Measurements from ENCODE around the gene STX16. TPM values are rescaled to one million over a fixed set of nuclear protein-coding genes. Genes with fewer than 3 reads are reported as not detected.

Gene STX16
- total and polyA plus RNA-seq, 5 donors from 2014 or later = 22.8 to 190 (median 27.0) TPM

GRCh38 chr20:58621906-58622548 is 29.1 kb upstream of the STX16 start:
- Histone ChIP-seq H3K36me3 (ENCODE audit: control insufficient read depth, insufficient read depth, low read length) (no peaks in the 10 kb centered on the region), H3K27ac (ENCODE audit: insufficient read depth, low read length, poor library complexity, severe bottlenecking) (no peak overlapping the region), H3K9me3 (ENCODE audit: control insufficient read depth in 2 of 2, low read length in 2 of 2) (no peaks in the 10 kb centered on the region), H3K27me3 (ENCODE audit: control insufficient read depth, insufficient read depth, low read length) (peaks cover 1% of the 10 kb centered on the region), H3K4me1 (ENCODE audit: control insufficient read depth, insufficient read depth, low read length, poor library complexity, severe bottlenecking) (no peaks in the 10 kb centered on the region), H3K4me3 (ENCODE audit: low read depth, low read length) (no peak overlapping the region)
- ATAC-seq (ENCODE audit: low read depth in 2 of 2) (no peak), DNase-seq (no peak)
- Mint-ChIP-seq H3K36me3 (no peaks in the 10 kb centered on the region), H3K9me3 (peaks cover 0 to 2% (median 0%) of the 10 kb centered on the region in 7 donors), H3K27me3 (peaks cover 10% of the 10 kb centered on the region), H3K27ac (no peak overlapping the region), H3K4me3 (no peak overlapping the region), H3K4me1 (peaks cover 0 to 8% (median 6%) of the 10 kb centered on the region in 4 donors)

GRCh38 chr20:58622671-58623578 is 28.2 kb upstream of the STX16 start:
- H3K27me3 ChIP-seq (ENCODE audit: control insufficient read depth, insufficient read depth, low read length) = no peaks in the 10 kb centered on the region
- ATAC-seq (ENCODE audit: low read depth in 2 of 2) (no peak), DNase-seq (no peak)
- H3K9me3 ChIP-seq (ENCODE audit: control insufficient read depth in 2 of 2, low read length in 2 of 2) = no peaks in the 10 kb centered on the region
- no peaks in the 10 kb centered on the region for H3K36me3 Mint-ChIP-seq
- no peaks in the 10 kb centered on the region for H3K36me3 ChIP-seq (ENCODE audit: control insufficient read depth, insufficient read depth, low read length)
- H3K27ac ChIP-seq (ENCODE audit: insufficient read depth, low read length, poor library complexity, severe bottlenecking) = no peak overlapping the region
- peaks cover 10% of the 10 kb centered on the region for H3K27me3 Mint-ChIP-seq
- H3K4me1 ChIP-seq (ENCODE audit: control insufficient read depth, insufficient read depth, low read length, poor library complexity, severe bottlenecking) = no peaks in the 10 kb centered on the region
- H3K27ac Mint-ChIP-seq = no peak overlapping the region
- peaks cover 0 to 4% (median 0%) of the 10 kb centered on the region in 7 donors for H3K9me3 Mint-ChIP-seq
- no peak overlapping the region for H3K4me3 Mint-ChIP-seq
- H3K4me1 Mint-ChIP-seq = peaks cover 6 to 11% (median 7%) of the 10 kb centered on the region in 4 donors
- no peak overlapping the region for H3K4me3 ChIP-seq (ENCODE audit: low read depth, low read length)

GRCh38 chr20:58623579-58624473 is 27.3 kb upstream of the STX16 start:
- H3K27me3 Mint-ChIP-seq = peaks cover 8% of the 10 kb centered on the region
- Histone ChIP-seq H3K4me1 (ENCODE audit: control insufficient read depth, insufficient read depth, low read length, poor library complexity, severe bottlenecking) (no peaks in the 10 kb centered on the region), H3K27ac (ENCODE audit: insufficient read depth, low read length, poor library complexity, severe bottlenecking) (no peak overlapping the region), H3K4me3 (ENCODE audit: low read depth, low read length) (no peak overlapping the region), H3K9me3 (ENCODE audit: control insufficient read depth in 2 of 2, low read length in 2 of 2) (no peaks in the 10 kb centered on the region), H3K27me3 (ENCODE audit: control insufficient read depth, insufficient read depth, low read length) (no peaks in the 10 kb centered on the region), H3K36me3 (ENCODE audit: control insufficient read depth, insufficient read depth, low read length) (no peaks in the 10 kb centered on the region)
- ATAC-seq (ENCODE audit: low read depth in 2 of 2) (no peak), DNase-seq (no peak)
- peaks cover 0 to 4% (median 0%) of the 10 kb centered on the region in 7 donors for H3K9me3 Mint-ChIP-seq
- peaks cover 6 to 11% (median 7%) of the 10 kb centered on the region in 4 donors for H3K4me1 Mint-ChIP-seq
- H3K4me3 Mint-ChIP-seq = no peak overlapping the region
- H3K27ac Mint-ChIP-seq = no peak overlapping the region
- no peaks in the 10 kb centered on the region for H3K36me3 Mint-ChIP-seq

GRCh38 chr20:58624687-58625086 is 26.4 kb upstream of the STX16 start:
- no peaks in the 10 kb centered on the region for H3K27me3 ChIP-seq (ENCODE audit: control insufficient read depth, insufficient read depth, low read length)
- ATAC-seq (ENCODE audit: low read depth in 2 of 2) (no peak), DNase-seq (no peak)
- H3K4me3 Mint-ChIP-seq = no peak overlapping the region
- no peaks in the 10 kb centered on the region for H3K36me3 ChIP-seq (ENCODE audit: control insufficient read depth, insufficient read depth, low read length)
- H3K4me3 ChIP-seq (ENCODE audit: low read depth, low read length) = no peak overlapping the region
- H3K9me3 Mint-ChIP-seq = peaks cover 0 to 4% (median 0%) of the 10 kb centered on the region in 7 donors
- no peaks in the 10 kb centered on the region for H3K27me3 Mint-ChIP-seq
- no peak overlapping the region for H3K27ac ChIP-seq (ENCODE audit: insufficient read depth, low read length, poor library complexity, severe bottlenecking)
- H3K4me1 Mint-ChIP-seq = peaks cover 6 to 11% (median 7%) of the 10 kb centered on the region in 4 donors
- no peaks in the 10 kb centered on the region for H3K4me1 ChIP-seq (ENCODE audit: control insufficient read depth, insufficient read depth, low read length, poor library complexity, severe bottlenecking)
- no peaks in the 10 kb centered on the region for H3K9me3 ChIP-seq (ENCODE audit: control insufficient read depth in 2 of 2, low read length in 2 of 2)
- peak overlapping the region in 1 of 3 donors; percentile 8 for H3K27ac Mint-ChIP-seq
- H3K36me3 Mint-ChIP-seq = no peaks in the 10 kb centered on the region

- H3K4me1 ChIP-seq (ENCODE audit: control insufficient read depth, insufficient read depth, low read length, poor library complexity, severe bottlenecking) = no peaks in the 10 kb centered on the region
- Mint-ChIP-seq H3K9me3 (peaks cover 0 to 4% (median 0%) of the 10 kb centered on the region in 7 donors), H3K27me3 (no peaks in the 10 kb centered on the region), H3K4me1 (peaks cover 6 to 11% (median 7%) of the 10 kb centered on the region in 4 donors), H3K4me3 (no peak overlapping the region), H3K27ac (peak overlapping the region in 1 of 3 donors; percentile 70), H3K36me3 (no peaks in the 10 kb centered on the region)
- no peak overlapping the region for H3K27ac ChIP-seq (ENCODE audit: insufficient read depth, low read length, poor library complexity, severe bottlenecking)
- no peaks in the 10 kb centered on the region for H3K27me3 ChIP-seq (ENCODE audit: control insufficient read depth, insufficient read depth, low read length)
- H3K36me3 ChIP-seq (ENCODE audit: control insufficient read depth, insufficient read depth, low read length) = no peaks in the 10 kb centered on the region
- no peaks in the 10 kb centered on the region for H3K9me3 ChIP-seq (ENCODE audit: control insufficient read depth in 2 of 2, low read length in 2 of 2)
- no peak overlapping the region for H3K4me3 ChIP-seq (ENCODE audit: low read depth, low read length)
- no peak for ATAC-seq (ENCODE audit: low read depth in 2 of 2)
- DNase-seq = no peak
Observed at GRCh38 chr20:58625585-58625984, 25.5 kb upstream of the STX16 start.

GRCh38 chr20:58626051-58626450 is 25.0 kb upstream of the STX16 start:
- DNase-seq = no peak
- Mint-ChIP-seq H3K36me3 (no peaks in the 10 kb centered on the region), H3K27me3 (no peaks in the 10 kb centered on the region), H3K4me3 (no peak overlapping the region), H3K4me1 (peaks cover 6 to 11% (median 7%) of the 10 kb centered on the region in 4 donors), H3K27ac (peak overlapping the region in 1 of 3 donors; percentile 70), H3K9me3 (peaks cover 0 to 4% (median 0%) of the 10 kb centered on the region in 7 donors)
- no peaks in the 10 kb centered on the region for H3K36me3 ChIP-seq (ENCODE audit: control insufficient read depth, insufficient read depth, low read length)
- no peak overlapping the region for H3K4me3 ChIP-seq (ENCODE audit: low read depth, low read length)
- no peaks in the 10 kb centered on the region for H3K9me3 ChIP-seq (ENCODE audit: control insufficient read depth in 2 of 2, low read length in 2 of 2)
- H3K4me1 ChIP-seq (ENCODE audit: control insufficient read depth, insufficient read depth, low read length, poor library complexity, severe bottlenecking) = no peaks in the 10 kb centered on the region
- ATAC-seq (ENCODE audit: low read depth in 2 of 2) = no peak
- H3K27ac ChIP-seq (ENCODE audit: insufficient read depth, low read length, poor library complexity, severe bottlenecking) = no peak overlapping the region
- H3K27me3 ChIP-seq (ENCODE audit: control insufficient read depth, insufficient read depth, low read length) = no peaks in the 10 kb centered on the region

Measured in CD4-positive, CD25-positive, alpha-beta regulatory T cell (primary cell).